ENCODE results near the gene KRTAP26-1.

KRTAP26-1 gene, protein sequence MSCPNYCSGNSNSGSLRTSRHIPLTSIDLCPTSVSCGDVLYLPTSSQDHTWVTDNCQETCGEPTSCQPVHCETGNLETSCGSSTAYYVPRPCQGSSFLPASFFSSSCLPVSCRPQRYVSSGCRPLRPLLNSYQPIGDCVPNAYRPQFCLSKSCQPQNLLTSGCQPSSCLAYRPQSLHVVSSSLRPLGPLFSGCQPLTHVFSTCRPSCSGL

GRCh38 chr21:30320215-30320614 is at the start of gene KRTAP26-1:
KRTAP26-1 (minus strand) TSS chr21:30320315; CDS start chr21:30320035, 280 bp downstream.
- no peak within 1 kb of the TSS for H3K27ac ChIP-seq
- TF ChIP-seq CTCF (conservative IDR thresholded peaks at IDR 0.05) = no peak

GRCh38 chr21:30355906-30356305 is 35.8 kb upstream of the KRTAP26-1 start:
- no peak for TF ChIP-seq CTCF (conservative IDR thresholded peaks at IDR 0.05)
- no peak overlapping the region for H3K27ac ChIP-seq

- no peak overlapping the region for H3K27ac ChIP-seq
- TF ChIP-seq CTCF (conservative IDR thresholded peaks at IDR 0.05) = no peak
These were observed 34.3 kb upstream of the KRTAP26-1 start for GRCh38 chr21:30354308-30355005.

DNA sequence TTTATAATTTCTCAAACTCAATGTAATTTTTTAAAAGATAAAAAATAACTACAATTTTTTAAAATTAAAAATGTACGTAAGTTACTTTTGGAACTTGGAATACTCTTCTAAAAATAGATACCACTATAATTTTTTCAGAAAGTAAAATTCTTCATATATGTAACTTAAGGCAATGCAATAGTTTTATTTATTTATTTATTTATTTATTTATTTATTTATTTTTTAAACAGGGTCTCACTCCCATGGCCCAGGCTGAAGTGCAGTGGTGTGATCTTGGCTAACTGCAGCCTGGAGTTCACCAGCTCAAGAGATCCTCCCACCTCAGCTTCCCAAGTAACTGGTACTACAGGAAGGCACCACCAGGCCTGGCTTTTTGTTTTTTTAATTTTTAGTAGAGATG is 31.4 kb upstream of the KRTAP26-1 start:
- no peak for TF ChIP-seq CTCF (conservative IDR thresholded peaks at IDR 0.05)

DNA sequence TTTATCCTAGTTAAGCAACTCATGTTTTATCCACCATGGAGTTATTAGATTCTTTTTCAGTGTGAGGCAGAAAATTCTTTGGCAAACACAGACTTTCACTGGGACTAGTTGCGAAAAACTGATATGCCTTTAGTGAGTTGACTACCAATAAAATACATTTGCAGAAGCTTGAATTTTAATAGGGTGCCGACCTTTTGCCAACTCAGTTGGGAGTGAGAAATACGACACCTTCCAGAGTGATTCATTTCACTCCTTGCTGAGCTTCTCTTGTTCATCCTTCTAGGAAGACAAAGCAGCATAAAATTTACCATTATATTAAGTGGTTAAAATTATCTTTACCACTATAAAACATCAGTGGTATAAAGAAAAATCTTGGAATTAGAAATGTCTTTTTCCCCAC is 29.5 kb upstream of the KRTAP26-1 start:
- TF ChIP-seq CTCF (conservative IDR thresholded peaks at IDR 0.05) = no peak
- peak overlapping the region; percentile 18 for H3K27ac ChIP-seq

More for the DNA sequence above, 31.4 kb upstream of the KRTAP26-1 start:
- no peak overlapping the region for H3K27ac ChIP-seq

- H3K27ac ChIP-seq = peak within 1 kb of the TSS; percentile 18; the same call in 1 of the 2 replicates
- no peak for TF ChIP-seq CTCF (conservative IDR thresholded peaks at IDR 0.05)
These were observed 28.4 kb upstream of the KRTAP26-1 start, which contains the start of gene KRTAP23-1 for GRCh38 chr21:30348506-30348905. KRTAP23-1 (minus strand) TSS chr21:30348606; CDS start chr21:30348606, 0 bp downstream.

DNA sequence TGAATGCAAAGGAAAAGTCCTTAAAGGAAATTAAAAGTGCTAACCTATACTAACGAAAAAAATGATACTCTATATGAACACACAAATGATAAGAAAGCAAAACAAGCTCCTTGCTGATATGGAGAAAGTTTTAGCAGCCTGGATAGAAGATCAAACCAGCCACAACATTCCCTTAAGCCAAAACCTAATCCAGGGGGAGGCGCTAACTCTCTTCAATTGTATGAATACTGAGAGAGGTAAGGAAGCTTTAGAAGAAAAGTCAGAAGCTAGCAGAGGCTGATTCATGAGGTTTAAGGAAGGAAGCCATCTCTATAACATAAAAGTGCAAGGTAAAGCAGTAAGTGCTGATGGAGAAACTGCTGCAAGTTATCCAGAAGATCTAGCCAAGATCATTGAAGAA is 24.9 kb upstream of the KRTAP26-1 start:
- TF ChIP-seq CTCF (conservative IDR thresholded peaks at IDR 0.05) = no peak
- no peak overlapping the region for H3K27ac ChIP-seq
